ENCODE measurements around the gene SIPA1L3.

- no peak for TF ChIP-seq SIN3A (IDR thresholded peaks at IDR 0.05; ENCODE audit: borderline replicate concordance, insufficient read depth, low read depth, low read length)
- TF ChIP-seq CTCF (IDR thresholded peaks at IDR 0.05) = no peak
Measured at GRCh38 chr19:38013913-38014580, 107.0 kb downstream of the SIPA1L3 start.

Data from Panc1 (cell line).